Suppressor macrophage treated with lipopolysaccharide for 4 hours (primary cell): Measurements from ENCODE around the gene MORN1.

Source experiments
- DNase-seq: peaks from one replicate; pipeline ENCODE4 v3.0.0-alpha.2; 2020

Gene MORN1

DNA sequence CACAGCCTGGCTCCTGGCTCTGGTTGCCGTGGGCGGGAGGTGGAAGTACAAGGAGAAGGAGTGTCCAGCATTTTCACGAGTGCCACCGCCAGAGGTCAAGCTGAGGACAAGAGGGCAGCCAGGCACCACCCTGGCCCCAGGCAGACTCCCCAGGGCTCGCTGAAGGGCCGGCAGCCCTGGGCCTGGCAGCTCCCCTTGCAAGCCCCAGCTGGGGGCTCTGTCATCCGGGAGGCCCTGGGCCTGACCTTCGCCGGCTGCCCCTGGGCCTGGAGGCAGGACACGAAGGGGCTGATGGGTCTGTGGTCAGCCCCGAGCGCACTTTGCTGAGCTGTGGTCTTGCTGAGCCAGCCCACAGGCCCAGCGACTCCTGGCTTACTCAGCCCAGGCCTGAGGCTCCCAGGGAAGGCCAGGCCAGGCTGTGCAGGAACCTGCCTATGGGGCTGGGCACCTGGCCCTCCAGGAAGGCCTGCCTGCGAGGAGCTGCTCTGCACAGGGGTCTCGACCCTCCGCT is 74.8 kb downstream of the MORN1 start:
- no peak for DNase-seq

DNA sequence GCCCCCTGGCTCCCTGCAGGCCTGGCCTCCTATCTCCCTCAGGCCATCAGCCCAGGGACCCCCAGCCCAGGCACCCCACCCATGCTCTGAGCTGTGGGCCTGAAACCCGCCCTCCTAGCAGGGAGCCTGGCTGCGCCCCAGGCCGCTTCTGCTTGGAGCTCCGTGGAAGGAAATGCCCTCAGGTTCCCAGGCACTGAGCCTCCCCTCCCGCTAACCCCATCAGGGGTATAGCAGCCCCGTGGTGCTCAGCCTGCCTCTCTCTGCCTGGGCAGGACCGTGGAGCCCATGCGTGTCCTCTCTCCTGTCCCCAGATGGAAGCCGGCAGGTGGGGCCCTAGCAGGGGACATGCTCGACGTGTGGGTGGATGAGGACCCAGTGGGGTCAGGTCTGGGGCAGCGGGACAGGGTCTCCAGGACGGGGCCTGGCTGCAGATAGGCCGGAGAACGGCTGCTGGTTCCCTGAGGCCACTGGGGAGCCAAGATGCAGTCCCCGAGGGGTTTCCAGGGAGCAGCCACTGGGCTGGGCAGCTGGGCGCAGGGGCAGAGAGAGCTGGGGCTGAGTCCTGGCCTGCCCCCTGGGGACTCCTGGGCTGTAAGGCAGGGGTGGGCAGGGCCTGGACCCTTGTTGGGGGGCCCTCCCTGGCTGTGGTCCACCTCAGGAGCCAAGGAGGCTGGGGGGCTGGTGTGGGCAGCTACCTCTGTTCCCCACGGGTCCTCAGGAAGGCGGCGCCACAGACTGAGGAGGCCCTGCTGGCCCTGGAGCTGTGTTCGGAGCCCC is 75.5 kb downstream of the MORN1 start:
- no peak for DNase-seq

DNA sequence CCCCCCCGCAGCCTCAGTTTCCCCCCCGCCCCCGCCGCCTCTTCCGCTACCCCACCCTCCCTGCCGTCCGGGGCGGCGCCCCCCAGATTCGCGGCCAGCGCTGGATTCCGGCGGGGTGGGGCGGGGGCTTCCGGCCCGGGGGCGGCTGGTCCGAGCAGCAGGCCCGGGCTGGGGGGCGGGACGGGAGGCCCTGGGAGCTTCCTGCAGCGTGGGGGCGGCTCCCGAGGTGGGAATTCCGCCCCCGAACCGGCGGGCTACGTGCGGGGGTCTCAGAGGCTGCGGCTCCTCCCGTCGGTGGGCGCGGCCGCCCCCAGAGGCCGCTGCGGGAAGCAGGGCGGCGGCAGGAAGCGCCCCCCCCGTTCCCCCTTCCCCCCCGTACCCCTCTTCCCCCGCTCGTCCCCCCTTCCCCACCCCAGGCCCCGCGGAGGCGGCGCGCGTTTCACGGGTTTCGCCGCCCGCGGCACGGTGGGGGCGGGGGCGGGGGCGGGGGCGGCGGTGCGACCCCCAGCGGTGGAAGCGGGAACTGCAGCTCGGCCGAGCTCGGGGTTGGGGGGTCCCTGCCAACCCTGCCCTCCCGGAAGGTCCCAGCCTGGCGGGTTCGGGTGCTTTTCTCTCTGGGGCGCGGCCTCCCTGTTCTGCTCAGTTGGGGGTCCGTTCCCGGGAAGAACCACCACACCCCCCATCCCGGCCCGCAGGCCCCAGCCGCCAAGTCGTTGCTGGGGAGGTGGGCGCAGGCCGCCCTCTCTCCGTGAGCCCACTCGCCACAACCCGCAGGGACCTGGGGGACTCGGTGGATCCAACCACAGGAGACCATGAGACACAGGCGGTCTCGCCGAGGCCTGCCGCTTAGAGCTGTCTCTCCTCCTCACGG is 76.3 kb downstream of the MORN1 start:
- DNase-seq = peak; percentile 10

DNA sequence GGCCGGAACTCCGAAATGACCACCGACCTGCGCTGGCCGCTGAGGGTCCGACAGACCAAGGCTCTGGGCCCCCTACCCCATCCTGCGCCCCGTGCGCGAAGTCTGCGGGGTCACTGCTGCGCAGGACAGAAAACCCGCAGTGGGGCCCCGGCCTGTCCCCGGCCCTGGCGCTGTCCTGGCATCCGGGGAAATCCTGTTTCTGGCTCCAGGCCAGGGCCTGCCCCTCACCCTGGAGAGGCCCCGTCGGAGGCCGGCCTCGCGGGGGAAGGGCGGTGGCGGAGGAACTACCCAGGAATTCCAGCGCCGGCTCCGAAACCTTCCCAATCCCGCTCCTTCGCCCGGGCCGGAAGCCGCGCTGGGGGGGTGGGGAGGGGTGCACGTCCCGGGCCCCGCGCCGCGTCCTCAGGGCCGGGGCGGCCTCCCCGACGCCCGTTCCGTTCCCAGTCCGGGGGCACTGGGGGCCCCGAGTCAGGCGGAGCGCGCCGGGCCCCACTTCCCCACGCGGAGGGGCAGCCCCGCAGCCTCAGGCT is 77.0 kb downstream of the MORN1 start:
- peak; percentile 13 for DNase-seq

DNA sequence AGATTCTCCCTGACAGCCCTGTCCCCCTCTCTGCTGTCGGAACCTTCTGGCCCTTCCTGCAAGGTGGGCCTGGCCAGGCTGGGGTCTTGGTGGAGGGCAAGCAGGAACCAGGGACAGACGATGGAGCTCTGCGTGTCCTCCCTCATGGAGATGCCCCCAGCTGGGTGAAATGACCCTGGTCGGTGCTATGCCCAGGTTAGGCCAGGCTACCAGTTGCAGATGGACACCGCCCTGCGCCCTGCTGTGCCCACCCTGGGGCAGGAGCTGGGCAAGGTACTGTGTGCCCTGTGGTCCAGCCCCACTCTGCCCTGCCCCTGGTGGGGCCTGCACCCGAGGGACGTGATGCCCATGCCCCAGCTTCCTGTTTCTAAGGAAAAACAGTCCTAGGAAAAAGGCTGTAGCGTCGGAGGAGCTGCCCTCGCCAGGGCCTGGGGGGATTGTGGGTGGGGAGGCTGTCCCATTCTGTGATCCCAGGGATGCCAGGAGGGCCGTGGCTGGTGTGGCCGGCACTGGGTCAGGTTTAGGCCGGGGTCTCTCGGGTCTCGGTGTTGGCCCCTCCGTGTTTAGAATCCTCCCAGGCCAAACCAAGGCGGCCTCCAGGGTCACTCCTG is 77.6 kb downstream of the MORN1 start:
- no peak for DNase-seq

DNA sequence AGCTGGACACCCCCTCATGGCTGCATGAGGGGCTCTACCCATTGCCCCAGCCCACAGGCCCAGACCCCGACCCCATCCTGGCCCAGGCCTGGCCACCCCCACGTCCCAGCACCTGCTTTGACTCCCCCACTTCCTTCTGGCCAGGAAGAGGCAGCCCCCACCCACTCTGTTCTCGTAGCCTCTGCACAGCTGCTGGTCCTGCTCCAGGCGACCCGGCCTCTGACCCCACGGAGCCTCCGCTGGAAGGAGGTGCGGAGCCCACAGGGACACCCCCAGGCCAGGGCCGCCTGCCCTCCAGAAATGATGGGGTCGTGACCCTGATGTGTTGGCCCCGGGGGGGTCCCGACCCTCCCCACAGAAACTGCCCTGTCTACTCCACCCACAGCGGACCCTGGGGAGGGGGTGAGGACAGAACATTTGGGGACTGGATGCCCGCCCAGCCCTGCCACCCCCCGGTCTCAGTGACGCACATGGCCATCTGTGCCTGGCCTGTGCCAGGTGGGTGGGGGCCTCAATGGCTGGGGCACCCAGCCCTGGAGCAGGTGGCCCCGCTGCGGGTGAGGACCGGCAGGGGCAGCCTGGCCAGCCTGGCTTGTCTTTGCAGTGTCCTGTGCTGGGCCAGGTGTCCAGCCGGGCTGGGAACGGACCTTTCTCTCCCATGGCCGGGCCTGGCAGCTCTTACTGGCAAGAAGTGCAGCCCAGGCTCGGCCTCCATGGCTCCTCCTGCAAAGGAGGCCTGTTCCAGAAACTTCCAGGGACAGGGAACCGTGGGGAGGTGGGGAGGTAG is 78.6 kb downstream of the MORN1 start:
- no peak for DNase-seq

DNA sequence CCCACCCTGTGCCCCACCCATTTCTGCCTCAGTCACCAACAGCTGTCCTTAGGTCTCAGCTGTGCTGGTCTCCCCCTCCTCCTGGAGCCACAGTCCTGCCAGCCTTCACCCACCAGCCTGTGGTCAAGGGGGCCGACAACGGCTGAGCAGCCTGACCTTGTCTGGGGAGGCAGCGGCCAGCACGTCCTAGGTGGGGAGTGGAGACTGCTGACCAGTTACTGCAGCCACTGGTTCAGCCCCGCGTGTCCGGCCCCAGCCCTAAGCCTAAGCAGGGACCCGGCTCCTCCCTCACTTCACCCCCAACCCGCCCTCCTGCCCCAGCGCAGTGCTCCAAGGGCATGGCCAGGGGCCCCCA is 79.2 kb downstream of the MORN1 start:
- DNase-seq = no peak

DNA sequence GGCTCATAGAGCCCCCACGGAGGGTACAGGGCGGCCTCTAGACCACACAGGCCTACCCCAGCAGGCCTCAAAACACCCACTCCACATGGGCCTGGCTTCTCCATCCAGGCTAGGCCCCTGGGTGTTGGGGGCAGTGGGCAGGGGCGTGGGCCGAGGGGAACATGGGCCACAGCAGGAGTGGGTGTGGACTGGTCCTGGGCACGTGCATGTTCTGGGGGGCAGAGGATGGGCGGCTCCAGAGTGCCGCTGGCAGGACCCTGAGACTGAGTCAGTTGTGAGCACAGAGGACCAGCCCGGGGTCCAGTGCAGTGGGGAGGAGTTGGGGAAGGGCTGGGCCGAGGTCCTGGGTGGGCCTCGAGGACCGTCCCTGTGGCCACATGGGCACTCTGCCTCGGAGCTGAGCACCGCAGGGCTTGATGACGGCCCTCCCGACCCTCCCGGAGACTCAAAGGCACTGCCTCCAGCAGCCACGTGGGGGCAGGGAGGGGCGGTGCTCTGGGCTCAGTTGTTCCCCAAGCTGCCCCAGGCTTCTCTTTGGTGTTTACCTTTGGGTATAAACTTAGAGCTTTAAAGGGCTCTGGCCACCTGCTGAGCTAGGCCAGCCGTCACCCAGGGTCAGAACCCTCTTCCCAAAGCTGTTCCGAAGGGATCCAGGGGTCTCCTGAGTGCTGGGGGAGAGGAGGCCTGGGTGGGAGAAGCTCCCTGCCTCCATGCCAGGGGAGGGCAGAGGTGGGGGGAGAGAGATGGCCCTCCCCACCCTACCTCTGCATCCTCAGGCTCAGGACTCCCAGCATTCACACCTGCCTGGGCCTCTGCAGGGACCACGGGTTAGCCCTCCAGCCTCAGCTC is 79.9 kb downstream of the MORN1 start:
- DNase-seq = peak; percentile 21

DNA sequence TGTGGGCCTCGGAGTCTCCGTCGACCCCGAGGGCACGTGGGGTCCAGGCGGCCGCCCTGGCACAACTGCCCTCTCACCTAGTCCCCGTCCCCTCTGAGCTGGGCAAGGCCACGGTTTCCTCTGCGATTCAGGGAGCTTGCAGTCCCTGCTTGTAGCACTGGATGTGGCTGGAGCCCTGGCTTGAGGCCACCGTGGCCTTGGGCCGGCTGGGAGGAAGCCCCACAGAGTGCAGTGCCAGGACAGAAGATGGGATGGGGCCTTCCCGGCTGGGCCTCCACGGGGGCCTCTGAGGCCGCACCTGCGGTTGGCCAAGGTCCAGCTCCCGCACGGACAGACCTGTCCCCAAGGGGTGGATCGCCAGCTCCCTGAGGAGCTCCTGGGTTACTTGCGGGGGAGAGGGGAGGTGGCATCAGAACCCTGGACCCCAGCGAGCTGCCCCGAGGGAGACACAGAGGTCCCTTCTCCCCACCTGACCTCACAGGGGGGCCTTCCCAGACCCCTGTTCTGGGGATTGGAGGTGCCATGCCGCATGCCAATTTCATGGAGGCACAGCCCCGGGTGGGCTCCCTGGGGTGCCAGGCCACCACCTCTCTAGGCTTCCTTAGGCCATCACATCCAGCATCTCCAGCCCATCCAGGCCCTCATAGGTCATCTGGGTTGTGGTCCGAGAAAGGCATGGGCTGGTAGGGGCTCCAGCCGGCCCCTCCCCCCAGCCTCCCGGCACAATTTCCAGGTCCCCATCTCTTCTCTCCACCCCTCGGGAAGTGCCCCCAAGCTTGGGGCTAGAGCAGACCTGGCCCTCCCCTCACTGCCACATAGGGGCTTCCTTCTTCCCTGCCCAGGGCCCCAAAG is 80.8 kb downstream of the MORN1 start:
- no peak for DNase-seq

DNA sequence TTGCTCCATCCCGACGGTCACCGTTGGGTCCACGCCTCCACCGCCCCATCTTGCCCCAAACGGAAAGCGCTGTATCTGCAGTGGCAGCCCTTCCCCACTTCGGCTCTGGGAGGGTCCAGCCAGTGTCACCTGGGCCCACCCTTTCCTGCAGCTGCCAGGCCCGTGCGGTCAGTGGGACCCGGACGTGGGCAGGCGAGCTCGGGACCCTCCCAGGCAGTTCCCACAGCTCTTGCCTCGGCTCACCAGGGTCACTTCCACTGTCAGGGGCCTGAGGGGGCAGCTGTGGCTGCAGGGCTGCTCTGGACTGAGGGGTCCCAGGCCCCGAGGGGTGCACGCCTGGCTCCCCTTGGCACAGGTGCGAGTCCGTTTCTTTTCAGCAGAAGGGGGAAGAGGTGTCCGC is 82.5 kb downstream of the MORN1 start:
- DNase-seq = no peak

DNA sequence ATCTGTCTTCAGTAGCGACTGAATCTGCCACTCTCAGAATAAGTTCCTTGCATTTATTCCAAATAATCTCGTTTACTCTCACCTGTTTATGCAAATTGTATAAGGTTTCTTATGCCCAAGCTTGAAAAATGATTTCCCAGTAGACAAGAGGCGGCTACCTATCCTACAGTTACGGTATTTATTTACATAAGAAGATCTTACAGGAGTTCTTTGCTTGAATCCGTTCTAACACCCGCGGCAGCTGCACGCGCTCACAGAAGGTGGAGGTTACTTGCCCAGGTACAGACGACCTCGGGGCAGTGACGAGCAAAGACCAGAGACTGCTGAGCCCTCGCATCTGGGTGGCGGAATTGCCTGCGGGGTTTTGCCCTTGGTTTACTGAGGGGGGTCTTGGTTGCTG is 83.4 kb downstream of the MORN1 start:
- DNase-seq = no peak

DNA sequence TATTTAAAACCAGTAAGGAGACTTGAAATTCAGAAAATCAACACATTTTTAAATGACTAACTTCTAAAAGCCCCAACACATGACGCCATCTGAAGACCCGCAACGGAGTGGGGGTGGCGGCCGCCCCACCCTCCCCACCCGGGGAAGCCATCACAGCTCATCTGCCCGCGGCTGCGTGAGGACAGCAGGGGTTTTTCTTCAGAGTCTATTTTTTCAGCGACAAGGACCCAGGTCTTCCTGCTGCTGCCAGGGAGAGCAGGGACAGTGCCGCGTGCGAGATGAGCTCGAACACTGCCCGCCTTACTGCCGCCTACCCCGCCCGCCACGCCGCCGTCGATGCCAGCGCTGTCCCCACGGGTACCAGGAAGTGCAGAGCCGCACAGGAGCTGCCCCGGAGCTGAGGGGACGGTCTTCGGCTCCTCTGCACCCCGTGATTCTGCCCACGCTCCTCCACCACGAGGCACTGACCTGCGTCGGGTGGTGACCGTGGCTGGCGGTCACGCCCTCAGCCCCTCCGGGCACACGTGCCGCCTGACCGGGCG is 84.2 kb downstream of the MORN1 start:
- no peak for DNase-seq

DNA sequence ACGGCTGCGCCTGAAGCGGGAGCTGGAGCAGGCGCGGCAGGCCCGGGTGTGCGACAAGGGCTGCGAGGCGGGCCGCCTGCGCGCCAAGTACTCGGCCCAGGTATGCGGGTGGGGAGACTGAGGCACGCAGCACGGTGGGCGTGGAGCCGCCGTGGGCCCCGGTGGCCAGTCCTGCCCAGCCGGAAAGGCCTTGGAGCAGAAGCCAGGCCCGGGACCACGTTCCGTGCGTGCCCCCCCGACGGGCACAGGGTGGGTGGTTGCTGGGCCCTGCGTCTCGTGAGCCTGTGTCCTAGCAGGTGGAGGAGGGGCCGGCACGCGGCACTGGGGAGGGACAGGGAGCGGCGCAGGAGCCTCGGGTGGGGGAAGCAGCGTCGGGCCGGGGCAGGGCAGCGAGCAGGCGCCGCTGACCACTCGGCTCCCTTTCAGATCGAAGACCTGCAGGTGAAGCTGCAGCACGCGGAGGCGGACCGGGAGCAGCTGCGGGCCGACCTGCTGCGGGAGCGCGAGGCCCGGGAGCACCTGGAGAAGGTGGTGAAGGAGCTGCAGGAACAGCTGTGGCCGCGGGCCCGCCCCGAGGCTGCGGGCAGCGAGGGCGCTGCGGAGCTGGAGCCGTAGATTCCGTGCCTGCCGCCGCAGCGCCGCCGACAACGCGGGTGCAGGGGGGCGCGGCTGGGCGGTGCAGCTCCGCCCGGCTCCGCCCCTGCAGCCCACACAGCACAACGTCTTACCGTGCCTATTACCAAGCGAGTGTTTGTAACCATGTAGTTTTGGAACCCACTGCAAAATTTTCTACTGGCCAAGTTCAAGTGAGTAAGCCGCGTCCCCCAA is 85.0 kb downstream of the MORN1 start:
- no peak for DNase-seq

DNA sequence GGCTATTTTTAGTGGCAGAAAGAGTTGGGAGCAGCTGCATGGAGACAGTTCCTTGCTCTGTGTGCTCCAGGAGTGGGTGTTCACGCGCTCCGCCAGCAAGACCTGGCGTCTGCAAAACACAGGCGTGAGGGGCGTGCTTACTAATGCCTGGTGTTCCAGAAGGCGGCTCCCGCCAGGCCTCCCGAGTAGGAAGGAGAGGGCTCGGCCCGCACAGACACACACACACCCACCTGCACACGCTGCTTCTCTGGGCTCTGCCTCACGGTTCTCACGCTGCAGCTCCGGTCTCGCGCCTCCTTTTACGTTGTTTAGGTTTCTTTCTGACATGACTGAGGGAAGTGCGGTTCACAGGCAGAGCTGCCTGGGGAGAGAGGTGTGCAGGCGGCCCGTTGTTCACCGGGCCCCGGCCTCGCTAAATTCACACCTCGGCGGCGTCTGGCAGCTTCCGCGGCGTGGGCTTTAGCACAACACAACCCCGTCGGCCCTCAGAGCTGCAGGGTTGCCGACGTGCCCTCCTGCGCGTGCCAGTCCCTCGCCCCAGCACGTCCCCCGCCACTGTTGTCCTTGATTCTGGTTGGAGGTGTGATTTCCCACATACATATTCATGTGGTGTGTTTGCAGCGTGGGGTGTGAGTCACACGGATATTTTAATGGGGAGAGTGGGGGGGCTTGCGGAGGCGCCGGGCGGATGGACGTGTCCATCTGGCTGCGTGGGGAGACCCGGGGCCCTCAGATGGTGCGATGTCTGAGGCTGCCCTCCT is 86.3 kb downstream of the MORN1 start:
- DNase-seq = no peak

DNA sequence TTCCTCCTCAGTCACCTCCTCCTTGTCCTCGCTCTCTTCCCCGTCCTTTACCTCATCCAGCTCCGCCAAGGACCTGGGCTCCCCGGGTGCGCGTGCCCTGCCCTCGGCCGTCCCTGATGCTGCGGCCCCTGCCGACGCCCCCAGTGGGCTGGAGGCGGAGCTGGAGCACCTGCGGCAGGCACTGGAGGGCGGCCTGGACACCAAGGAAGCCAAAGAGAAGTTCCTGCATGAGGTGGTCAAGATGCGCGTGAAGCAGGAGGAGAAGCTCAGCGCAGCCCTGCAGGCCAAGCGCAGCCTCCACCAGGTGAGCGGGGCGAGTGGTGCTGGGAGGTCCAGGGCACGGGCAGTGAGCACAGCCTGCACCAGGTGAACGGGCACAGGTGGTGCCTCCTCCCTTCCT is 87.1 kb downstream of the MORN1 start:
- no peak for DNase-seq

DNA sequence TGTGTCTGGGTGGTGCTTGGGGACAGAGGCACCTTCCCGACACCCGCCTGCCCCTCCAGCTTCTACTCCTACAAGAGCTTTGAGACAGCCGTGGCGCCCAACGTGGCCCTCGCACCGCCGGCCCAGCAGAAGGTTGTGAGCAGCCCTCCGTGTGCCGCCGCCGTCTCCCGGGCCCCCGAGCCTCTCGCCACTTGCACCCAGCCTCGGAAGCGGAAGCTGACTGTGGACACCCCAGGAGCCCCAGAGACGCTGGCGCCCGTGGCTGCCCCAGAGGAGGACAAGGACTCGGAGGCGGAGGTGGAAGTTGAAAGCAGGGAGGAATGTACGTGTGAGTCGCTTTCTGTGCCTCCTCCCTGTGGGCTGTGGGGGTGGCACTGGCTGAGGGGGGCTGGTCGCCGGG is 87.6 kb downstream of the MORN1 start:
- DNase-seq = no peak

DNA sequence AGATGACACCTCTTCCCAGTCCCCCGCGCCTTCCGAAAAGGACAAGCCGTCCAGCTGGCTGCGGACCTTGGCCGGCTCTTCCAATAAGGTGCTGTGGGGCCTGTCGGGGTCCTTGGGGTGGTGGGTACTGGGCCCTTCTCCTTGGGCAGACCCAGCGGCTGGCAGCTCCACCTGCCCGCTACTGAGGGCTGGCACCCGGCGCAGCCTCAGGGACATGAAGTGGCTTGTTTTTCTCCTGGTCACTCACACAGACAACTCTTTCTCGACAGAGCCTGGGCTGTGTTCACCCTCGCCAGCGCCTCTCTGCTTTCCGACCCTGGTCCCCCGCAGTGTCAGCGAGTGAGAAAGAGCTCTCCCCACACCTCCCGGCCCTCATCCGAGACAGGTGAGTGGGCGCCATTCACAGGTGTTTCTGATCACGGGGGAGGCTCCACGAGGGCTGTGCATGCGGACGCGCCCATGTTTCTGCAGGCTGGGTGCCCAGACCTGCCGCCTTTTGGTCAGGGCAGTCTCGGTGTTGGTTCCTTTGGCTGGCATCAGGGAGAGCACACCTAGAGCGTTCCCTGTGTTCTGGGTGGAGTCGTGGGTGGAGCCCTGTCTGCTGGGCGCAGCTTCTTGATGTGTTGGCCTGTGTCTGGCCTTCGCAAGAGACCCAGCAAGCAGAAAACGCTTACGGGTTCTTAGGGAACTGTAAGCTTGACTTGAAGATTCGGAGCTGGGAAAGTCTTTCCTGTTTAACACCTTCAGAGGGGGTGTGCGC is 88.2 kb downstream of the MORN1 start:
- no peak for DNase-seq
